Heart left ventricle (tissue), 16 donors: Measurements from ENCODE around the gene TFB1M. TPM values are rescaled to one million over a fixed set of nuclear protein-coding genes. Genes with fewer than 3 reads are reported as not detected.
"Not testable (repeated sequence)": the region's sequence is repeated elsewhere in the genome, so short reads cannot be mapped to it uniquely, and the experiment has no call there.

ENCODE experiments used
- ATAC-seq, 4 donors: fragments of 200-7000 bp; cut with Tn5 transposase; one replicate each; pipeline ENCODE4 v1.9.1; 2020 to 2022; ENCODE audit warnings: moderate library complexity in 4 of 4, mild to moderate bottlenecking in 3 of 4, moderate number of reproducible peaks in 1 of 4
- DNase-seq, 5 donors: peaks; one replicate each; pipeline ENCODE4 v3.0.0-alpha.2; 2020
- H3K27ac ChIP-seq, 12 donors: fragments of 200-600 bp; sonication (generic) in 4 of 12; one replicate each; pipeline versions ENCODE4 v1.5.0 to v1.8.0; 2016 to 2022; ENCODE audit warnings: mild to moderate bottlenecking in 2 of 12
- H3K27me3 ChIP-seq, 9 donors: fragments of 200-600 bp; sonication (generic) in 2 of 9; one replicate each; pipeline versions ENCODE4 v1.5.1 to v1.8.0; 2016 to 2022; ENCODE audit warnings: mild to moderate bottlenecking in 3 of 9
- H3K36me3 ChIP-seq, 9 donors: fragments of 200-600 bp; sonication (generic) in 2 of 9; one replicate each; pipeline versions ENCODE4 v1.5.0 to v1.8.0; 2018 to 2022; ENCODE audit warnings: mild to moderate bottlenecking in 2 of 9
- H3K4me1 ChIP-seq, 12 donors: fragments of 200-600 bp; sonication (generic) in 4 of 12; one replicate each; pipeline versions ENCODE4 v1.5.0 to v1.8.0; 2016 to 2022; ENCODE audit warnings: mild to moderate bottlenecking in 3 of 12
- H3K4me3 ChIP-seq, 12 donors: fragments of 200-600 bp; sonication (generic) in 4 of 12; one replicate each; pipeline versions ENCODE4 v1.5.0 to v1.8.0; 2017 to 2022; ENCODE audit warnings: mild to moderate bottlenecking in 9 of 12, moderate library complexity in 4 of 12
- H3K9me3 ChIP-seq, 12 donors: fragments of 200-600 bp; sonication (generic) in 4 of 12; one replicate each; pipeline versions ENCODE4 v1.5.0 to v1.8.0; 2016 to 2022; ENCODE audit warnings: mild to moderate bottlenecking in 1 of 12
- CTCF ChIP-seq, 12 donors: fragments of 200-600 bp; sonication (generic) in 4 of 12; IDR thresholded peaks; one replicate each; pipeline versions ENCODE4 v1.5.0 to v1.8.0; 2018 to 2022; ENCODE audit warnings: antibody characterized with exemption in 12 of 12, mild to moderate bottlenecking in 5 of 12
- POLR2A ChIP-seq, 2 donors: fragments of 450-650 bp; IDR thresholded peaks; one replicate each; pipeline ENCODE4 v1.6.1; 2017; ENCODE audit warnings: antibody characterized with exemption in 2 of 2, mild to moderate bottlenecking in 2 of 2, moderate library complexity in 2 of 2
- WGBS, 4 donors: extraction: QIAGEN DNeasy Blood & Tissue Kit in 2 of 4; methylation state at CpG; one replicate each; pipeline versions ENCODE4 v1.1.5 to v1.1.7; 2013 to 2018; 5-methylcytosine and 5-hydroxymethylcytosine counted together
- intact Hi-C, 10 donors: fragments of 100-400 bp; cut with DNase I; formaldehyde crosslinking; loops; one replicate each; pipeline versions ENCODE4 v1.11.1 to v1.14.2; 2022
- polyA plus RNA-seq, 2 donors: library from polyadenylated mRNA; stranded (reverse); fragments of 200-250 nt; gene quantifications; one replicate each; pipeline ENCODE4 v1.2.3, GENCODE V29; 2013
- total RNA-seq, 9 donors: library from RNA; depleted of rRNA in 2 of 9; stranded (reverse); fragments of >200 nt in 2 of 9; fragmentation: NEBNext Ultra II Directional in 3 of 9; extraction: Animal tissue kit (Norgen Biotek cat#: 25700) in 3 of 9; gene quantifications; one replicate each; pipeline versions ENCODE4 v1.1.0 to v1.2.4, GENCODE V29; 2016 to 2023
- donor health status: ischemic (EF 13 %, LVEDD 7.1; RV severe dilation, severe dysfunction).
- donor health status: healthy with polysubstance abuse.
- donor health status: DM: no; HTN: yes; CAD: no.
- donor health status: DM: no; HTN: no; CAD: no.
- donor health status: ischemic (EF 25% LVEDD 6.9; RV normal size, moderate dysfunction).
- donor health status: ischemic (EF 25% LVEDD 5.7; RV mildly dilated, moderate dysfunction).
- donor health status: healthy.
- donor health status: DM: yes; HTN: yes; CAD: no.
- donor health status: ischemic (EF 35%, LVEDD 5.7; RV mildly dilated, moderate dysfunction).
- donor health status: nonischemic (EF 11% LVEDD 7.7; RV severe dilation, severe dysfunction).
- donor health status: DM: yes; HTN: yes; CAD: no.
- donor health status: PGD.
- donor health status: ischemic (EF 29% LVEDD 5.4; RV normal size, mild dysfunction).
- donor health status: nonischemic (EF 23%, LVEDD 6.1; RV moderate dilation, normal function).

Gene TFB1M
- total and polyA plus RNA-seq, 11 donors, result 11.4 to 24.5 (median 17.6) TPM

GRCh38 chr6:155232848-155233247 lies 81.4 kb downstream of the TFB1M start:
- no peak for TF ChIP-seq CTCF (IDR thresholded peaks at IDR 0.05)
- no peak for TF ChIP-seq POLR2A (IDR thresholded peaks at IDR 0.05)
- H3K9me3 ChIP-seq, result no peaks in the 10 kb centered on the region
- no peaks in the 10 kb centered on the region for H3K4me1 ChIP-seq
- no peaks in the 10 kb centered on the region for H3K27me3 ChIP-seq
- intact Hi-C loops, result no loop called here
- no peaks in the 10 kb centered on the region for H3K36me3 ChIP-seq
- ATAC-seq (no peak), DNase-seq (no peak)
- WGBS, 4 donors, result 73 to 90% (median 87%) methylated on average over 6 of the region's 6 CpGs
- no peak overlapping the region for H3K27ac ChIP-seq
- no peak overlapping the region for H3K4me3 ChIP-seq

- H3K4me3 ChIP-seq, H3K36me3 ChIP-seq, H3K27ac ChIP-seq, H3K27me3 ChIP-seq, intact Hi-C loops, DNase-seq, ATAC-seq, H3K4me1 ChIP-seq, H3K9me3 ChIP-seq: not testable (repeated sequence)
- 82 to 95% (median 91%) methylated on average over 4 of the region's 4 CpGs for WGBS, 4 donors
Measured at GRCh38 chr6:155230975-155231374, 83.3 kb downstream of the TFB1M start.

GRCh38 chr6:155228546-155229166 lies 85.6 kb downstream of the TFB1M start:
- H3K27me3 ChIP-seq, result no peaks in the 10 kb centered on the region
- no peaks in the 10 kb centered on the region for H3K9me3 ChIP-seq
- no peak for DNase-seq
- TF ChIP-seq CTCF (IDR thresholded peaks at IDR 0.05) (no peak), POLR2A (IDR thresholded peaks at IDR 0.05) (no peak)
- peaks cover 0 to 14% (median 0%) of the 10 kb centered on the region in 12 donors for H3K4me1 ChIP-seq
- intact Hi-C loops, result no loop called here
- ATAC-seq, result no peak
- H3K27ac ChIP-seq, result no peak overlapping the region
- H3K4me3 ChIP-seq, result no peak overlapping the region
- H3K36me3 ChIP-seq, result no peaks in the 10 kb centered on the region
- 68 to 82% (median 81%) methylated on average over 13 of the region's 13 CpGs for WGBS, 4 donors

GRCh38 chr6:155227046-155227445 lies 87.2 kb downstream of the TFB1M start:
- no peaks in the 10 kb centered on the region for H3K36me3 ChIP-seq
- H3K9me3 ChIP-seq, result no peaks in the 10 kb centered on the region
- WGBS, 4 donors, result 89 to 93% (median 92%) methylated on average over 4 of the region's 4 CpGs
- TF ChIP-seq CTCF (IDR thresholded peaks at IDR 0.05) (no peak), POLR2A (IDR thresholded peaks at IDR 0.05) (no peak)
- H3K4me3 ChIP-seq, result no peak overlapping the region
- peaks cover 0 to 16% (median 0%) of the 10 kb centered on the region in 12 donors for H3K4me1 ChIP-seq
- H3K27ac ChIP-seq, result no peak overlapping the region
- intact Hi-C loops, result no loop called here
- no peak for DNase-seq
- no peaks in the 10 kb centered on the region for H3K27me3 ChIP-seq
- ATAC-seq, result no peak

GRCh38 chr6:155224618-155225017 lies 89.7 kb downstream of the TFB1M start:
- ATAC-seq (no peak), DNase-seq (no peak)
- Histone ChIP-seq H3K36me3 (no peaks in the 10 kb centered on the region), H3K27ac (no peak overlapping the region), H3K9me3 (no peaks in the 10 kb centered on the region), H3K4me3 (no peak overlapping the region), H3K27me3 (no peaks in the 10 kb centered on the region), H3K4me1 (peaks cover 0 to 16% (median 0%) of the 10 kb centered on the region in 12 donors)
- TF ChIP-seq POLR2A (IDR thresholded peaks at IDR 0.05) (no peak), CTCF (IDR thresholded peaks at IDR 0.05) (no peak)
- intact Hi-C loops, result no loop called here
- WGBS, 4 donors, result 93 to 95% (median 93%) methylated on average over 7 of the region's 7 CpGs
